SH-SY5Y (cell line): Measurements from ENCODE around the gene PHF19.

Experiments used
- GATA2 ChIP-seq: IDR thresholded peaks from 2 replicates; pipeline ENCODE4 v1.6.1; 2011; ENCODE audit warnings: mild to moderate bottlenecking, low read depth, low read length
- GATA3 ChIP-seq: IDR thresholded peaks from 2 replicates; pipeline ENCODE4 v1.6.1; 2011; ENCODE audit warnings: low read depth, mild to moderate bottlenecking, low read length, moderate library complexity

GRCh38 chr9:120898396-120898795 lies 21.4 kb upstream of the PHF19 start:
- TF ChIP-seq GATA2 = no peak
- no peak for TF ChIP-seq GATA3
